Measurements from ENCODE around the gene SMTN. TPM values are rescaled to one million over a fixed set of nuclear protein-coding genes. Genes with fewer than 3 reads are reported as not detected.

The SMTN gene
- total and polyA plus RNA-seq, 4 donors = 10.1 to 47.3 (median 13.8) TPM

- TF ChIP-seq HNF4G (IDR thresholded peaks at IDR 0.05) (no peak), ZBTB33 (IDR thresholded peaks at IDR 0.05) (no peak), FOXA2 (IDR thresholded peaks at IDR 0.05) (no peak), JUND (IDR thresholded peaks at IDR 0.05) (no peak), TAF1 (conservative IDR thresholded peaks at IDR 0.05) (no peak), HNF4A (conservative IDR thresholded peaks at IDR 0.05) (no peak), GABPA (IDR thresholded peaks at IDR 0.05 in 1 of 2, conservative IDR thresholded peaks at IDR 0.05 in 1 of 2) (no peak), YY1 (IDR thresholded peaks at IDR 0.05) (no peak), RAD21 (IDR thresholded peaks at IDR 0.05) (no peak), FOXA1 (IDR thresholded peaks at IDR 0.05) (no peak), CTCF (IDR thresholded peaks at IDR 0.05; ENCODE audit: low read depth, low read length, missing input control) (no peak), EGR1 (IDR thresholded peaks at IDR 0.05; ENCODE audit: low read depth in 2 of 2) (no peak), NR2F2 (IDR thresholded peaks at IDR 0.05) (no peak), ATF3 (IDR thresholded peaks at IDR 0.05) (no peak)
- TF ChIP-seq, protein P1, sequence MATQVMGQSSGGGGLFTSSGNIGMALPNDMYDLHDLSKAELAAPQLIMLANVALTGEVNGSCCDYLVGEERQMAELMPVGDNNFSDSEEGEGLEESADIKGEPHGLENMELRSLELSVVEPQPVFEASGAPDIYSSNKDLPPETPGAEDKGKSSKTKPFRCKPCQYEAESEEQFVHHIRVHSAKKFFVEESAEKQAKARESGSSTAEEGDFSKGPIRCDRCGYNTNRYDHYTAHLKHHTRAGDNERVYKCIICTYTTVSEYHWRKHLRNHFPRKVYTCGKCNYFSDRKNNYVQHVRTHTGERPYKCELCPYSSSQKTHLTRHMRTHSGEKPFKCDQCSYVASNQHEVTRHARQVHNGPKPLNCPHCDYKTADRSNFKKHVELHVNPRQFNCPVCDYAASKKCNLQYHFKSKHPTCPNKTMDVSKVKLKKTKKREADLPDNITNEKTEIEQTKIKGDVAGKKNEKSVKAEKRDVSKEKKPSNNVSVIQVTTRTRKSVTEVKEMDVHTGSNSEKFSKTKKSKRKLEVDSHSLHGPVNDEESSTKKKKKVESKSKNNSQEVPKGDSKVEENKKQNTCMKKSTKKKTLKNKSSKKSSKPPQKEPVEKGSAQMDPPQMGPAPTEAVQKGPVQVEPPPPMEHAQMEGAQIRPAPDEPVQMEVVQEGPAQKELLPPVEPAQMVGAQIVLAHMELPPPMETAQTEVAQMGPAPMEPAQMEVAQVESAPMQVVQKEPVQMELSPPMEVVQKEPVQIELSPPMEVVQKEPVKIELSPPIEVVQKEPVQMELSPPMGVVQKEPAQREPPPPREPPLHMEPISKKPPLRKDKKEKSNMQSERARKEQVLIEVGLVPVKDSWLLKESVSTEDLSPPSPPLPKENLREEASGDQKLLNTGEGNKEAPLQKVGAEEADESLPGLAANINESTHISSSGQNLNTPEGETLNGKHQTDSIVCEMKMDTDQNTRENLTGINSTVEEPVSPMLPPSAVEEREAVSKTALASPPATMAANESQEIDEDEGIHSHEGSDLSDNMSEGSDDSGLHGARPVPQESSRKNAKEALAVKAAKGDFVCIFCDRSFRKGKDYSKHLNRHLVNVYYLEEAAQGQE (IDR thresholded peaks at IDR 0.05) = no peak
- Histone ChIP-seq H3K27ac (ENCODE audit: low read depth in 1 of 2, low read length in 2 of 2) (no peak overlapping the region), H3K4me3 (ENCODE audit: low read depth in 1 of 3, low read length in 3 of 3) (no peak overlapping the region), H3K27me3 (ENCODE audit: control insufficient read depth in 4 of 4, insufficient read depth in 4 of 4, low read length in 3 of 4) (no peaks in the 10 kb centered on the region), H3K4me1 (ENCODE audit: control insufficient read depth in 4 of 4, insufficient read depth in 4 of 4, low read length in 3 of 4) (no peaks in the 10 kb centered on the region), H3K9me3 (ENCODE audit: control insufficient read depth in 4 of 4, low read length in 3 of 4) (no peaks in the 10 kb centered on the region), H3K36me3 (ENCODE audit: control insufficient read depth in 4 of 4, insufficient read depth in 3 of 4, low read depth in 1 of 4, low read length in 3 of 4) (peaks cover 0 to 5% (median 3%) of the 10 kb centered on the region in 4 donors), H3K9ac (ENCODE audit: low read depth in 1 of 2, low read length in 2 of 2) (no peak overlapping the region)
- no peak for DNase-seq (ENCODE audit: low spot score)
- 96% methylated on average over 18 of the region's 18 CpGs for WGBS
Measured at GRCh38 chr22:31100762-31101525, 19.8 kb downstream of the SMTN start.

Data from liver (tissue), 9 donors.